Measurements from ENCODE around the gene SYNDIG1.

DNA sequence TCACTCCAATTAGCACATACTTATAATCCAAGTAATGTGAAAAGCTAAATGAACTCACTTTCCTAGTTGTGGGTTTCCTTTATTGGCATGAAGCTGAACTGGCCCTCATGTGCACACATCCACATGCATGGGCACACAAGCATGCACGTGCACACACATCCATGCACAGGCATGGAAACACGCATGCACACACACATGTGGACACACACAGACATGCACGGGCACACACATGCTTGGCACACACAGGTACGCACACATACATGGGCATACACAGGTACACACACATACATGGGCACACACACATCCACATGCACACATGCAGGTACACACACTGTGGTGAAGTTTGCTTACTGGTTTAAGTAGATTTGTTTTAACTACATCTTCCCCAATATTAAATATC lies 23.8 kb downstream of the SYNDIG1 start:
- TF ChIP-seq, protein P1, sequence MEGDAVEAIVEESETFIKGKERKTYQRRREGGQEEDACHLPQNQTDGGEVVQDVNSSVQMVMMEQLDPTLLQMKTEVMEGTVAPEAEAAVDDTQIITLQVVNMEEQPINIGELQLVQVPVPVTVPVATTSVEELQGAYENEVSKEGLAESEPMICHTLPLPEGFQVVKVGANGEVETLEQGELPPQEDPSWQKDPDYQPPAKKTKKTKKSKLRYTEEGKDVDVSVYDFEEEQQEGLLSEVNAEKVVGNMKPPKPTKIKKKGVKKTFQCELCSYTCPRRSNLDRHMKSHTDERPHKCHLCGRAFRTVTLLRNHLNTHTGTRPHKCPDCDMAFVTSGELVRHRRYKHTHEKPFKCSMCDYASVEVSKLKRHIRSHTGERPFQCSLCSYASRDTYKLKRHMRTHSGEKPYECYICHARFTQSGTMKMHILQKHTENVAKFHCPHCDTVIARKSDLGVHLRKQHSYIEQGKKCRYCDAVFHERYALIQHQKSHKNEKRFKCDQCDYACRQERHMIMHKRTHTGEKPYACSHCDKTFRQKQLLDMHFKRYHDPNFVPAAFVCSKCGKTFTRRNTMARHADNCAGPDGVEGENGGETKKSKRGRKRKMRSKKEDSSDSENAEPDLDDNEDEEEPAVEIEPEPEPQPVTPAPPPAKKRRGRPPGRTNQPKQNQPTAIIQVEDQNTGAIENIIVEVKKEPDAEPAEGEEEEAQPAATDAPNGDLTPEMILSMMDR (IDR thresholded peaks at IDR 0.05), result no peak
- no peak for TF ChIP-seq POLR2A (IDR thresholded peaks at IDR 0.05)
